DOHH2 (cell line): ENCODE data around the gene FKBP1A.
A peak's percentile ranks its signal among the peaks of the same experiment; 100 is the strongest.

Source experiments
- H3F3A ChIP-seq: fragments of 200-600 bp; sonication (generic), shearing (Covaris generic); 2 replicates; pipeline ENCODE4 v1.6.0; 2016; ENCODE audit warnings: antibody characterized with exemption, mild to moderate bottlenecking; ENCODE audit not compliant: control insufficient read depth, insufficient read depth
- H3K27ac ChIP-seq: fragments of 200-600 bp; sonication (generic); 2 replicates; pipeline ENCODE4 v1.5.1; 2014; ENCODE audit warnings: low read depth, mild to moderate bottlenecking, low read length, moderate library complexity
- H3K27me3 ChIP-seq: fragments of 200-600 bp; sonication (generic); 2 replicates; pipeline ENCODE4 v1.6.1; 2014; ENCODE audit warnings: mild to moderate bottlenecking, low read length, mixed read lengths; ENCODE audit not compliant: control insufficient read depth
- H3K36me3 ChIP-seq: fragments of 200-600 bp; sonication (generic); 2 replicates; pipeline ENCODE4 v1.6.1; 2014; ENCODE audit warnings: mild to moderate bottlenecking, low read length, moderate library complexity, mixed read lengths; ENCODE audit not compliant: control insufficient read depth
- H3K4me1 ChIP-seq: fragments of 200-600 bp; sonication (generic); 2 replicates; pipeline ENCODE4 v1.6.1; 2014; ENCODE audit warnings: mild to moderate bottlenecking, low read length, mixed read lengths; ENCODE audit not compliant: control insufficient read depth
- H3K4me2 ChIP-seq: fragments of 200-600 bp; sonication (generic); 2 replicates; pipeline ENCODE4 v1.6.0; 2014; ENCODE audit warnings: mild to moderate bottlenecking, low read length, moderate library complexity
- H3K4me3 ChIP-seq: fragments of 200-600 bp; sonication (generic); 2 replicates; pipeline ENCODE4 v1.5.1; 2014; ENCODE audit warnings: mild to moderate bottlenecking, low read length, mixed read lengths
- H3K79me2 ChIP-seq: fragments of 200-600 bp; sonication (generic); 2 replicates; pipeline ENCODE4 v1.6.1; 2014; ENCODE audit warnings: mild to moderate bottlenecking, low read length, mixed read lengths; ENCODE audit not compliant: control insufficient read depth
- H3K9me2 ChIP-seq: fragments of 200-600 bp; sonication (generic); replicated peaks from 2 replicates; pipeline ENCODE4 v1.6.1; 2014; ENCODE audit warnings: mild to moderate bottlenecking, low read length, mixed read lengths; ENCODE audit not compliant: control insufficient read depth
- H3K9me3 ChIP-seq: fragments of 200-600 bp; sonication (generic); 2 replicates; pipeline ENCODE4 v1.6.1; 2014; ENCODE audit warnings: antibody characterized with exemption, low read length, mixed read lengths; ENCODE audit not compliant: control insufficient read depth, insufficient read depth
- H4K20me1 ChIP-seq: fragments of 200-600 bp; sonication (generic); 2 replicates; pipeline ENCODE4 v1.6.0; 2014; ENCODE audit warnings: low read depth, mild to moderate bottlenecking, antibody characterized with exemption, low read length, moderate library complexity; ENCODE audit not compliant: control insufficient read depth, insufficient read depth
- CTCF ChIP-seq: fragments of 200-600 bp; sonication (generic); IDR thresholded peaks from one replicate; pipeline ENCODE4 v1.5.1; 2014; ENCODE audit warnings: antibody characterized with exemption, mild to moderate bottlenecking, low read depth, low read length; ENCODE audit not compliant: poor library complexity, severe bottlenecking
- EZH2phosphoT487 ChIP-seq: fragments of 200-600 bp; sonication (generic); IDR thresholded peaks from 2 replicates; pipeline ENCODE4 v1.6.1; 2017; ENCODE audit warnings: borderline replicate concordance, mild to moderate bottlenecking, antibody characterized with exemption, low read length, moderate library complexity, mixed read lengths

The FKBP1A gene

GRCh38 chr20:1336699-1337367 lies 56.0 kb downstream of the FKBP1A start:
- H4K20me1 ChIP-seq, result no peaks in the 10 kb centered on the region
- peaks cover 13% of the 10 kb centered on the region for H3K4me1 ChIP-seq
- H3K9me2 ChIP-seq, result no peaks in the 10 kb centered on the region
- peaks cover 10% of the 10 kb centered on the region for H3K79me2 ChIP-seq
- peaks cover 14% of the 10 kb centered on the region for H3K36me3 ChIP-seq
- no peaks in the 10 kb centered on the region for H3K27me3 ChIP-seq
- H3K4me3 ChIP-seq, result no peak overlapping the region
- TF ChIP-seq CTCF, result no peak
- no peaks in the 10 kb centered on the region for H3K9me3 ChIP-seq
- no peak overlapping the region for H3K27ac ChIP-seq
- H3F3A ChIP-seq, result no peaks in the 10 kb centered on the region
- H3K4me2 ChIP-seq, result no peak overlapping the region

- Histone ChIP-seq H4K20me1 (no peaks in the 10 kb centered on the region), H3F3A (no peaks in the 10 kb centered on the region), H3K9me2 (no peaks in the 10 kb centered on the region), H3K27me3 (no peaks in the 10 kb centered on the region), H3K4me3 (no peak overlapping the region), H3K4me1 (peaks cover 13% of the 10 kb centered on the region), H3K9me3 (no peaks in the 10 kb centered on the region), H3K79me2 (peaks cover 17% of the 10 kb centered on the region), H3K36me3 (peaks cover 16% of the 10 kb centered on the region), H3K4me2 (no peak overlapping the region), H3K27ac (no peak overlapping the region)
- no peak for TF ChIP-seq EZH2phosphoT487
- no peak for TF ChIP-seq CTCF
Observed at GRCh38 chr20:1335961-1336698, 56.7 kb downstream of the FKBP1A start.

GRCh38 chr20:1334761-1335160 lies 58.1 kb downstream of the FKBP1A start:
- Histone ChIP-seq H3K79me2 (peaks cover 31% of the 10 kb centered on the region), H3K36me3 (peaks cover 23% of the 10 kb centered on the region), H3K27ac (no peak overlapping the region), H3K4me1 (peaks cover 13% of the 10 kb centered on the region), H3K4me3 (no peak overlapping the region), H3K9me2 (no peaks in the 10 kb centered on the region), H3K9me3 (no peaks in the 10 kb centered on the region), H3K4me2 (no peak overlapping the region), H3F3A (no peaks in the 10 kb centered on the region), H3K27me3 (no peaks in the 10 kb centered on the region), H4K20me1 (no peaks in the 10 kb centered on the region)
- TF ChIP-seq EZH2phosphoT487 (no peak), CTCF (peak; percentile 53)
